CD4-positive, alpha-beta T cell (primary cell): Measurements from ENCODE around the gene ERC2. TPM values are rescaled to one million over a fixed set of nuclear protein-coding genes. Genes with fewer than 3 reads are reported as not detected.

Experiments used
- ATAC-seq: fragments of 200-7000 bp; cut with Tn5 transposase; one replicate; pipeline ENCODE4 v1.10.0; 2022; ENCODE audit warnings: mild to moderate bottlenecking; ENCODE audit not compliant: poor library complexity
- CTCF ChIA-PET: fragments of 350-600 bp; sonication (Branson Sonifier 250); formaldehyde crosslinking; loops from one replicate; lab custom pipeline; 2021; ENCODE audit warnings: antibody characterized with exemption, inconsistent platforms; lab: Charles Lee
- POLR2A ChIA-PET: fragments of 350-600 bp; sonication (Branson Sonifier 250); formaldehyde crosslinking; loops from one replicate; lab custom pipeline; 2021; ENCODE audit warnings: antibody characterized with exemption, inconsistent platforms; lab: Charles Lee
- DNase-seq, 14 experiments: peaks; one replicate each; pipeline ENCODE4 v3.0.0-alpha.2; 2013 to 2020; ENCODE audit warnings: mixed read lengths in 2 of 14
- H3K27ac ChIP-seq, 2 donors: one replicate each; pipeline versions ENCODE4 v1.5.1 to v1.7.0; 2013; ENCODE audit warnings: low read length in 2 of 2, low read depth in 1 of 2, mild to moderate bottlenecking in 1 of 2
- H3K27me3 ChIP-seq, 2 experiments: 1 replicate in 1 of 2; 2 replicates in 1 of 2; pipeline versions ENCODE4 v1.6.1 to v1.7.0; 2013; ENCODE audit warnings: low read length in 2 of 2, control low read depth in 1 of 2, mild to moderate bottlenecking in 1 of 2, moderate library complexity in 1 of 2; ENCODE audit not compliant: insufficient read depth in 2 of 2, control insufficient read depth in 1 of 2
- H3K36me3 ChIP-seq: one replicate; pipeline ENCODE4 v1.6.1; 2013; ENCODE audit warnings: low read length, control low read depth; ENCODE audit not compliant: insufficient read depth
- H3K4me1 ChIP-seq: one replicate; pipeline ENCODE4 v1.6.1; 2013; ENCODE audit warnings: low read length, control low read depth; ENCODE audit not compliant: insufficient read depth
- H3K4me3 ChIP-seq: one replicate; pipeline ENCODE4 v1.5.1; 2013; ENCODE audit warnings: mild to moderate bottlenecking, low read length, moderate library complexity
- H3K9me3 ChIP-seq, 2 experiments: 1 replicate in 1 of 2; 2 replicates in 1 of 2; pipeline versions ENCODE4 v1.6.1 to v1.7.0; 2013; ENCODE audit warnings: low read length in 2 of 2, mild to moderate bottlenecking in 2 of 2, control low read depth in 1 of 2, moderate library complexity in 1 of 2; ENCODE audit not compliant: control insufficient read depth in 1 of 2, insufficient read depth in 1 of 2
- H3K27ac Mint-ChIP-seq: one replicate; pipeline ENCODE4 v1.8.0; 2020; ENCODE audit warnings: mixed read lengths
- H3K27me3 Mint-ChIP-seq: one replicate; pipeline ENCODE4 v1.8.0; 2021; ENCODE audit warnings: mixed read lengths
- H3K36me3 Mint-ChIP-seq: one replicate; pipeline ENCODE4 v1.8.0; 2021; ENCODE audit warnings: low read depth, mixed read lengths
- H3K4me1 Mint-ChIP-seq: one replicate; pipeline ENCODE4 v1.8.0; 2021; ENCODE audit warnings: low read depth, mixed read lengths
- H3K4me3 Mint-ChIP-seq: one replicate; pipeline ENCODE4 v1.8.0; 2020; ENCODE audit warnings: mild to moderate bottlenecking, mixed read lengths
- H3K9me3 Mint-ChIP-seq: one replicate; pipeline ENCODE4 v1.8.0; 2020; ENCODE audit warnings: mixed read lengths
- CTCF ChIP-seq: fragments of 200-600 bp; IDR thresholded peaks from one replicate; pipeline ENCODE4 v1.8.0; 2022; ENCODE audit warnings: antibody characterized with exemption, mild to moderate bottlenecking
- intact Hi-C, 2 experiments: fragments of 100-400 bp; cut with DNase I in 1 of 2; cut with micrococcal nuclease in 1 of 2; formaldehyde crosslinking; loops; one replicate each; pipeline versions ENCODE4 v1.15.1 to v1.9.0; 2023 to 2025; cut with DNase I, micrococcal nuclease
- total RNA-seq, 174 experiments: library from RNA in 2 of 174; stranded (reverse) in 2 of 174; gene quantifications; one replicate each; pipeline ENCODE4 v1.2.3 and lab custom pipeline; 2021 to 2026

ERC2 gene
- total RNA-seq, 2 experiments from 2014 or later: not detected

- no peaks in the 10 kb centered on the region for H3K9me3 ChIP-seq
- H3K4me1 ChIP-seq: no peaks in the 10 kb centered on the region
- POLR2A ChIA-PET: no interaction called here
- no peaks in the 10 kb centered on the region for H3K4me1 Mint-ChIP-seq
- peaks cover 0 to 3% of the 10 kb centered on the region in 2 experiments for H3K27me3 ChIP-seq
- H3K27ac Mint-ChIP-seq: no peak overlapping the region
- DNase-seq (no peak), ATAC-seq (no peak)
- no peak overlapping the region for H3K27ac ChIP-seq
- intact Hi-C loops: no loop called here
- no peaks in the 10 kb centered on the region for H3K9me3 Mint-ChIP-seq
- H3K4me3 ChIP-seq: no peak overlapping the region
- CTCF ChIA-PET: no interaction called here
- no peaks in the 10 kb centered on the region for H3K36me3 ChIP-seq
- H3K36me3 Mint-ChIP-seq: no peaks in the 10 kb centered on the region
- H3K4me3 Mint-ChIP-seq: no peak overlapping the region
- no peak for TF ChIP-seq CTCF
- H3K27me3 Mint-ChIP-seq: peaks cover 3% of the 10 kb centered on the region
Observed at GRCh38 chr3:55858302-55858701, 610.0 kb downstream of the ERC2 start.

- Histone ChIP-seq H3K4me3 (no peak overlapping the region), H3K4me1 (no peaks in the 10 kb centered on the region), H3K27me3 (peaks cover 0 to 4% of the 10 kb centered on the region in 2 experiments), H3K27ac (no peak overlapping the region), H3K9me3 (no peaks in the 10 kb centered on the region), H3K36me3 (no peaks in the 10 kb centered on the region)
- Mint-ChIP-seq H3K27me3 (peaks cover 3% of the 10 kb centered on the region), H3K4me1 (no peaks in the 10 kb centered on the region), H3K36me3 (no peaks in the 10 kb centered on the region), H3K9me3 (no peaks in the 10 kb centered on the region), H3K27ac (no peak overlapping the region), H3K4me3 (no peak overlapping the region)
- POLR2A ChIA-PET: no interaction called here
- TF ChIP-seq CTCF: no peak
- intact Hi-C loops: no loop called here
- CTCF ChIA-PET: no interaction called here
- DNase-seq: no peak
- ATAC-seq: no peak
Observed at GRCh38 chr3:55857633-55858032, 610.6 kb downstream of the ERC2 start.

- no peaks in the 10 kb centered on the region for H3K4me1 Mint-ChIP-seq
Observed at GRCh38 chr3:55855311-55855710, 613.0 kb downstream of the ERC2 start.

More at GRCh38 chr3:55855311-55855710, 613.0 kb downstream of the ERC2 start:
- no peak for TF ChIP-seq CTCF
- no peaks in the 10 kb centered on the region for H3K4me1 ChIP-seq
- no peaks in the 10 kb centered on the region for H3K36me3 Mint-ChIP-seq
- ChIA-PET CTCF (no interaction called here), POLR2A (no interaction called here)
- no peak overlapping the region for H3K4me3 ChIP-seq
- ATAC-seq (no peak), DNase-seq (no peak)
- H3K27me3 ChIP-seq: peaks cover 0 to 4% of the 10 kb centered on the region in 2 experiments
- H3K9me3 Mint-ChIP-seq: no peaks in the 10 kb centered on the region
- no peaks in the 10 kb centered on the region for H3K36me3 ChIP-seq
- H3K9me3 ChIP-seq: no peaks in the 10 kb centered on the region
- H3K27me3 Mint-ChIP-seq: peaks cover 3% of the 10 kb centered on the region
- H3K27ac Mint-ChIP-seq: no peak overlapping the region
- intact Hi-C loops: no loop called here
- no peak overlapping the region for H3K27ac ChIP-seq
- H3K4me3 Mint-ChIP-seq: no peak overlapping the region
